HG02885 (cell line): Measurements from ENCODE around the gene JSRP1.
A peak's percentile ranks its signal among the peaks of the same experiment; 100 is the strongest.
"Not testable (repeated sequence)": the region's sequence is repeated elsewhere in the genome, so short reads cannot be mapped to it uniquely, and the experiment has no call there.

Source experiments
- ATAC-seq: cut with Tn5 transposase; IDR thresholded peaks from one replicate; pipeline ENCODE4 v1.9.1; 2021; ENCODE audit warnings: mild to moderate bottlenecking; ENCODE audit not compliant: unreplicated experiment, poor library complexity

Gene JSRP1

DNA sequence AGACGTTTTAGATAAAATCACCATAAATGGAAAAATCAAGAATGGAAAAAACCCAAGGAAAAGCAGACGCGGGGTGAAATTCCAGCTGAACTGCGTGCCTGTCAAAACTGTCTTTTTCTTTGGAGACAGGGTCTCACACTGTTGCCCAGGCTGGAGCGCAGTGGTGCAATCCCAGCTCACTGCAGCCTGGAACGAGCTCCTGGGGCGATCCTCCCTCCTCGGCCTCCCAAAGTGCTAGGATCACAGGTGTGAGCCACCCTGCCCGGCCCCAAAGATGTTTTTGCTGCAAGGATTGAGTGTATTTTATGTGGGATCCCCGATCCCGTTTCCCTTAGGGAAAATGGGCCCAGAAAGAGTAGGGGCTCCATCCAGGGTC lies 26.6 kb upstream of the JSRP1 start:
- ATAC-seq: no peak

DNA sequence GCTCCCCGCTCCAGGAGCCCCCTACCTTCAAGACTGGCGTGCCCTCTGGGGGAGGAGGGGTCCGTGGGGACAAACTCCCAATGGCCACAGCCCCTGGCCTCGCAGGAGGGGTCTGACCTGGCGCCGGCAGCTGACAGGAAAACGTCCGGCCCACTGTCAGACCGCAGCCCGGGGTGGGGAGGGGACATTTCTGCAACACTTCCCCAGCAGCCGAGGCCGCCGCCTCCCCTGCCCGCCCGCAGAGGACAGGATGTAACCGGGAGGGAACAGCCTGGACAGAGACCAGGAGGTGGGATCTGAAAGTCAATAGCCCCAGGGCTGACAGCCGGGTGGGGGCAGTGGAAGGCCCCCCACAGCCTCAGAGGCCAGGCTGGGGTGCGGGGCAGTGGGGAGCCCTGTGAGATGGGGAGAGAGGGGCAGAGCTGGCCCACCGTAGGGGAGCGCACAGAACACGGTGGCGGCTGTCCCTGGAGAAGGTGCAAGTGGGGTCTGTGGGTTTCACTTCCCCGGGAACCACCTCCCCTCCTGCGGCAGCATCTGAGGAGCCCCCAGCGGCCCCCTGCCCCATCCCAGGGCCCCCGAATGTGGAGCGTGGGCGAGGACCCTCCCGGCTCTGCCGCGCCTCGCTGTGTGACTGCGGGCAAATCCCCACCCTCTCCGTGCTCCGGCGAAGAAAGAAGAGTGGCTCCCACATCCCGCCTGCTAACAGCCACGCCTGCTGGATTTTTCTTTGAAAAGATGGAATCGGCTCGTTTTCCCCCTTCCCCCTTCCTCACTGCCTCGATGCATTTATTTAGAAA lies 26.0 kb upstream of the JSRP1 start, which contains the start of gene PEAK3:
Gene PEAK3, minus strand, starts transcription at position 114 of the 800 bp plus-strand sequence. CDS start 1,244 bp downstream, outside the sequence.
- ATAC-seq: no peak

DNA sequence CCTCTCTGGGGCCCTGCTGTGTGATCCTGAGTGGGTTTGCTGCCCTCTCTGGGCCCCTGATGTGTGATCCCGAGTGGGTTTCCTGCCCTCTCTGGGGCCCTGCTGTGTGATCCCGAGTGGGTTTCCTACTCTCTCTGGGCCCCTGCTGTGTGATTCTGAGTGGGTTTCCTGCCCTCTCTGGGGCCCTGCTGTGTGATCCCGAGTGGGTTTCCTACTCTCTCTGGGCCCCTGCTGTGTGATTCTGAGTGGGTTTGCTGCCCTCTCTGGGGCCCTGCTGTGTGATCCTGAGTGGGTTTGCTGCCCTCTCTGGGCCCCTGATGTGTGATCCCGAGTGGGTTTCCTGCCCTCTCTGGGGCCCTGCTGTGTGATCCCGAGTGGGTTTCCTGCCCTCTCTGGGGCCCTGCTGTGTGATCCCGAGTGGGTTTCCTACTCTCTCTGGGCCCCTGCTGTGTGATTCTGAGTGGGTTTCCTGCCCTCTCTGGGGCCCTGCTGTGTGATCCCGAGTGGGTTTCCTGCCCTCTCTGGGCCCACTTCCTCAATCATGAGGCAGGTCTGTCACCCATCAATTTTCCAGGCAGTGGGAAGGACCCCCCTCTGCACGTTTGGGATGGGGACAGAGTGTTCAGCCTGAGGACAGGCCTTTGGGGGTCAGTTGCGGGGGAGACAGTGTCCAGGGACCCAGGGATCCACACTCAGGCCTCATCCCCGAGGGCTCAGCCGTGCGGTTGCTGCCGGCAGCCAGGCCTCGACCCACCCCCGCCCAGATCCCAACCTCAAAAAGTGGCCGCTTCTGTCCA lies 25.2 kb upstream of the JSRP1 start:
- not testable (repeated sequence) for ATAC-seq

DNA sequence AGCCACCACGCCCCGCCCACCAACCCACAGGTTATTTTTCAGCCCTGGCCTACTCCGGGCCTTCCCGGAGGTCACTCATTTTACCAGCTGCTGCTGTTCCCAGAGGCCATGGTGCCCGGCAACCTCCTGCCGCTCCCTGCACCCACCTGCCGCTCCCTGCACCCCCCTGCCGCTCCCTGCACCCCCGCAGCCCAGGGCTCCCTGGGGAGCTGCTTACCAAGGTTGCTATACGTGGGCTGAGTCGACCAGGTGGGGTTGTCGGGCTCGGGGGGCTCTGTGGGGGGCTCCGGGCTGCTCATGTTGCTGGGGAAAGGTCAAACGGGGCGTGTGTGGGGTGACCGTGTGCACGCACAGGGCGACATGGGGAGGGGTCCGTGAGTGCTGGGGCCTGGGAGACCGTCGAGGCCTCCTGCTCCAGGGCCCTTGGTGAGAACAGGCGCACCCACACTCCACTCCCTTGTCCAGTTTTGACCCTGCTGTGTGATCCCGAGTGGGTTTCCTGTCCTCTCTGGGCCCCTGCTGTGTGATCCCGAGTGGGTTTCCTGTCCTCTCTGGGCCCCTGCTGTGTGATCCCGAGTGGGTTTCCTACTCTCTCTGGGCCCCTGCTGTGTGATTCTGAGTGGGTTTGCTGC lies 24.5 kb upstream of the JSRP1 start:
- ATAC-seq: no peak

DNA sequence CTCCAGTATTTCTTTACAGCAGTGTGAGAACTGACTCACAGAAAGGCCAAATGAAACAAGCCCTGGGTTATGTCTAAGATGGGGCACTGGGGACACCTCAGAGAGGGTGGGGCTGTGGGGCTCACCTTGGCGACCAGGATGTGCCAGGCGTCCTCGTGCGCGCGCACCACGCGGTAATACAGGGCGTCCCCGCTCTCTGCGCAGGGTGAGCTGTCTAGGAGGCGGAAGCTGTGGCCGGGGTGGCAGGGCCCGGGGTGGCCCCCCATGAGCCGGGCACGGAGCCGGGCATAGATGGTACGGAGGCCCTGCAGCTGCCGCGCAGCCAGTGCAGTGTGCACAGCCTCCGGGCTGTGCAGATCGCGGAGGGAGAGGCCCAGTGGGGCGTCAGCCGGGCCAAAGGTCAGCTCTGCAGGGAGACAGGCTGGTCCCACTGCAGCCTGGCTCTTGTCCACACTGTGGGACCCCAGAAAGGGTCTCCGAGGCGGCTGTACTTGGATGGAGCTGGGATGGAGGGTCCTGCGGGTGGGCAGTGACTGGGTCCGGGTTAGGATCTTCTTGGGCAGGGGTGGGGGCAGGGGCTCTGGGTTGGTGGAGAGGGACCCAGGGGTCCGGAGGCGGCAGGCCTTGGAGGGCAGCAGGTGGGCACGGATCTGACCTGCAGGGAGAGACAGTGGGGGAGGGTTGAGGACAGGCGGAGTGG lies 22.4 kb upstream of the JSRP1 start:
- no peak for ATAC-seq

DNA sequence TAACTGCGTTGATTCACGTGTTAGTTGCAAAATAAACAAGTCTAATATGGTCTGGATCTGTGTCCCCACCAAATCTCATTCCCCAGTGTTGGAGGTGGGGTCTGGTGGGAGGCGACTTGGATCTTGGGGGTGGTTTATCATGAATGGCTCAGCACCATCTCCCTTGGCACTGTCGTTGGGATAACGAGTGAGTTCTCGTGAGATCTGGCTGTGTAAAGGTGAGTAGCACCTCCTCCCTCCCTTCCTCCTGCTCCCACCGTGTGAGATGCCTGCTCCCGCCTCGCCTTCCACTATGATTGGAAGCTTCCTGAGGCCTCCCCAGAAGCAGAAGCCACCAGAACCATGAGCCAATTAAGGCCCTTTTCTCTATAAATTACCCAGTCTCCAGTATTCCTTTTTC lies 20.9 kb upstream of the JSRP1 start:
- ATAC-seq: no peak

DNA sequence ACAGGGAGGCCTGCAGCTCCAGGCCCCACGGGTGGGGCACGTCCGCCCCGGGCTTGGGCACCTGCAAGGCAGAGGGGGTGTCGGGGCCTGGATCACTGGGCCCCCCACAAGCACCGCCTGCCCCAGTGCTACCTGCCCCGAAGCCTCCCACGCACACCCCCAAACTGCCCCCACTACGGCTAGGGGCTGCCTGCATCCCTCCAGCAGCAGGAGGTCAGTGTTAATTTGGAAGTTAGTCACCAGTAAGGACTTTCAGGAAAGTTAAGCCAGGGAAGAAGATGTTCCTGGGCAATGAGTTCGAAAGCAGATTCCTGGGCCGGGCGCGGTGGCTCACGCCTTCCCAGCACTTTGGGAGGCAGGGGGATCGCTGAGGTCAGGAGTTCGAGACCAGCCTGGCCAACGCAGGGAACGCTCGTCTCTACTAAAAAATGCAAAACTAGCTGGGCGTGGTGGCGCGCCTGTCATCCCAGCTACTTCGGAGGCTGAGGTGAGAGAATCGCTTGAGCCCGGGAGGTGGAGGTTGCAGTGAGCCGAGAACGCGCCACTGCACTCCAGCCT lies 20.3 kb upstream of the JSRP1 start:
- no peak for ATAC-seq

DNA sequence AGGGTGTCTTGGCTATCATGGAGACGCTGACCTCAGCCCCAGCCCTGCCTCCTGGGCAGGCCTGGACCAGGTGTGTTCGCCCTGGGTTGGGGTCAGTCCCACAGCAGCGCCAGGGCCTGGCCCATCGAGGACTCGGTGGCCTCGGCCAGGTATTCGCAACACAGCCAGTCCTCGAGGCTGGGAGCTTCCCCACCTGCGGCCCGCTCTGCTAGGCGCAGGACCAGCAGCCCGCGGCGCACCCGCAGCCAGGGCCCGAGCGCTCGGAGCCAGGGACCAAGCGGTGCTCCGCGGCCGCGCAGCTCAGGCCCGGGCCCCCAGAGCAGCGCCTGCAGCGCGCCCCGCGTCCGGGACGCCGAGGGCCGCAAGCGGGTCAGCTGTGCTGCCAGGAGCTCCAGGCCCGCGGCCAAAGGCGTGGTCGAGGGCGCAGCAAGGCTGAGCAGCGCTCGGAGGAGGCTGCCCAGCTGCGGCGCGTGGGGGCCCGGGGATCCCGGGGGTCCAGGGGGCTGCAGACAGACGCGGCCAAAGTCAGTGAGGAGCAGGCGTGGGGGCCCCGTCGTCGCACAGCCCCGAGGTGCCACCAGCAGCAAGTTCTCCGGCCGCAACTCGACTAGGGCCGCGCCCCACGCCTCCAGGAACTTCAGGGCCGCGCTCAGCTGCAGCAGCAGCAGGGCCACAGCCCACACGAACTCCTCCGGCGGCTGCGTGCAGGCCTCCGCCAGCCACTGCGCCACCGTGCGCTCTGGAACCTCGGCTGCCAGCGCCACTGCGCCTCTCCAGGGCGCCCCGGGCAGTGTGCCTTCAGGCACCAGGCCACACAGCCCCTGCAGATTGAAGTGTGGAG lies 19.6 kb upstream of the JSRP1 start:
- ATAC-seq: no peak

DNA sequence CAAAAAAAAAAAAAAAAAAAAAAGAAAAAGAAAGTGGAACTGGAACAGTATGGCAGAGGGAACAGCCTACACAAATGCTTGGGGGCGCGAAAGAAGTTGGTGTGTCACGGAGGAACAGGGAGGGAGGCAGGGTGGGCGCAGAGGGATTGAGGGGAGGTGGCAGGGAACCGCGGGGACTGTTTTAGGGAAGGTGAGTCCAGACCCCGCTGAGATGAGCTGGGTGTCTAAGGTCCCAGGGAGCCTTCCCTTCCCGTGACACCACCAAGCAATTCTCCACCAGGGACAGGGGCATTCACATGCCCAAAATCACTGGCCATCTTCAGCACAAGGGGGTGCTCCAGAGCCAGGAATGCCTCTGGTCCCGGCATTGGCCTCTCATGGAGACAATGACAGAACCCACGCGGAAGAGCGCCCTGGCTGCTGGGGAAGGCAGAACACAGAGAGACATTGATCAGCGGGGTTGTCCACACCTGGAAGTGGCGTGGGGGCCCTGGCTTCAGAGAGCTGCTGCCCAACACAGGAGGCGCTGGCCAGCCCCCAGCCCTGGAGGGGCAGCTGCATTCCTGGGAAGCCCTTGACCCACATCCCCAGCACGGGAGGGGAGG lies 18.8 kb upstream of the JSRP1 start:
- ATAC-seq: no peak

DNA sequence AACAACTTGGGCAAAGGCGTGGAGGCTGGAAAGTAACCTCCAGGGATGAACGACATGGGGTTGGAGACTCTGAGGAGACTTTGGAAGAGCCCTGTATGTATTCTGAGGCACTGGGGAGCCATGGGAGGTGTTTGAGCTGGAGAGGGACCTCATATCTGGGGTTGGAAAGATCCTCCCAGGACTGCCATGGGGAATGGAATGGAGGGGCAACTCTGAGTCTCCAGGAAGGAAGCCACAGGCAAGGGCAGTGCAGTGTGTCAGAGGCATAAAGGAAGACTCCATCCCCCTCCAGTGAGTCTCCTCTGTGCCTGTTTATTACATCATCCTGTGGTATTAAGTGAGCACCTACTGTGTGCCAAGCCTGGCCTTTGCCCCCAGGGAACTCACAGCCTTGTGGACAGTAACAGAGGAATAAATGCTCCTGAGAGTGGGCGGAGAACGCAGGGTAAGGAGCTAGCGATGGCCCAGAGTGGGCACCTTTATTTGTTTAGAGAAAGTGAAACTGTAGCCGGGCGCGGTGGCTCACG lies 18.0 kb upstream of the JSRP1 start:
- ATAC-seq: no peak

DNA sequence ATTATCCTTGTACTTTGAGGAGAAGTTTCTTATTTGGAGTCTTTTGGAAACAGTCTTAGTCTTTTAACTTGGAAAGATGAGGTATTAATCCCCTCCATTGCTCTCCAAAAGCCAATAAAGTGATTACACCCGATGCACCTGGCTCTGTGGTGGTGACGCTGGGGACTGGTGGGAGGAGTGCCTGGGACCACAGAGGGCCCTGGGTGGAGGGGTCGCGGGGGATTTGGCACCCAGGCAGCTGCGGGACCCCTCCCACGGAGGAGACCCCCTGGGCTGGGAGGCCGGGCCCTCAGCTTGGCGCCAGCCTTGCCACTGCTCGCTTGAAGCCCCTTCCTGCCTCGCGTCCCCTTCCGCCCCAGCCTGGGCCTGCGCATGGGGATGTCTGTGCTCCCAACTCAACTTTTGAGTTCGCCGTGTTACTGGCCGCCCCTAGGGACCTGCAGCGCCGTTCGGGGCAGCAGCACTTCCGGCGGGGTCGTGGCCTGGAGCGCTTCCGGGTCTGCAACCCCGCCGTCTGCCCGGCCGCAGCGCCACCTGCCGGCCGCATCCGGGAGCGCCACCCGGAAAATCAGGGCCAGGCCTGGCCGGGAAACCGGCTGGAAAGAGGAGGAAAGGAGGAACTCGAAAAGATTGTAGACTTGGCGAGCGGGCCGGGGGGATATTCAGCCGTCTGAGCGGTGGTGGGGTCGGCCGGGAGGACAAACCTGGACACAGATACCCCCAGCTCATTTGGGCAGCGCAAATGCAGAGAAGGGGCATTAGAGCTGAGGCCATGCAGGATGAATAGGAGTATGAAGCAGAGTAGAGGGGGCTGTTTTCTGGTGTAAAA lies 17.4 kb upstream of the JSRP1 start:
- ATAC-seq: peak; percentile 25

DNA sequence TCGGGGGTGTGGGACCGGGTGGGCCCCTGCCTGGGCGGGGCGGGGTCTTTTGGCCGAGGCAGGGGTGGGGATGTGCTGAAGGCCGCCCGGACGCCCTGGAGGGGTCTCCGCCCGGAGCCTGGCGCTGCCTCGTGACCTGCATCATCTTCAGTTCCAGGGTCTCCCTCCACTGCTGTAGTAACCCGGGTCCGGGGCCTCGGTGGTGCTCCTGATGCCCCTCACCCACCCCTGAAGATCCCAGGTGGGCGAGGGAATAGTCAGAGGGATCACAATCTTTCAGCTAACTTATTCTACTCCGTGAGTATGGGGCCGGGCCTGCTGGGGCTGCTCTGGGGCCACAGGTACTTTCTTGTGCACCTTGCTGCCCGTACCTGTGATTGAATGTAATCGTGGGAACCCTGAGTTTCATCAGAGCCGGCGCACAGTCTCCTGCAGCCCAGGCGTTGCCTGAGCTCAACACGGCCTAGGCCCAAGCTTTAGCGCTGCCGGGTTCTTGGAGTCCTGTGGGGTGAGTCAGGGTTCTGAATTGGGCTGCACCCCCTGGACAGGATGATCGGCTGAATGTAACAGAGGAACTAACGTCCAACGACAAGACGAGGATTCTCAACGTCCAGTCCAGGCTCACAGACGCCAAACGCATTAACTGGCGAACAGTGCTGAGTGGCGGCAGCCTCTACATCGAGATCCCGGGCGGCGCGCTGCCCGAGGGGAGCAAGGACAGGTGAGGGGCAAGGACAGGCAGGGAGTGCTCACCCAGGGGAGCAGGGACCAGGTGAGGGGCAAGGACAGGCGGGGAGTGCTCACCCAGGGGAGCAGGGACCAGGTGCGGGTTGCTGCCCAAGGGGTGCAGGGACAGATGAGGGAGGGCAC lies 15.3 kb upstream of the JSRP1 start:
- ATAC-seq: no peak

DNA sequence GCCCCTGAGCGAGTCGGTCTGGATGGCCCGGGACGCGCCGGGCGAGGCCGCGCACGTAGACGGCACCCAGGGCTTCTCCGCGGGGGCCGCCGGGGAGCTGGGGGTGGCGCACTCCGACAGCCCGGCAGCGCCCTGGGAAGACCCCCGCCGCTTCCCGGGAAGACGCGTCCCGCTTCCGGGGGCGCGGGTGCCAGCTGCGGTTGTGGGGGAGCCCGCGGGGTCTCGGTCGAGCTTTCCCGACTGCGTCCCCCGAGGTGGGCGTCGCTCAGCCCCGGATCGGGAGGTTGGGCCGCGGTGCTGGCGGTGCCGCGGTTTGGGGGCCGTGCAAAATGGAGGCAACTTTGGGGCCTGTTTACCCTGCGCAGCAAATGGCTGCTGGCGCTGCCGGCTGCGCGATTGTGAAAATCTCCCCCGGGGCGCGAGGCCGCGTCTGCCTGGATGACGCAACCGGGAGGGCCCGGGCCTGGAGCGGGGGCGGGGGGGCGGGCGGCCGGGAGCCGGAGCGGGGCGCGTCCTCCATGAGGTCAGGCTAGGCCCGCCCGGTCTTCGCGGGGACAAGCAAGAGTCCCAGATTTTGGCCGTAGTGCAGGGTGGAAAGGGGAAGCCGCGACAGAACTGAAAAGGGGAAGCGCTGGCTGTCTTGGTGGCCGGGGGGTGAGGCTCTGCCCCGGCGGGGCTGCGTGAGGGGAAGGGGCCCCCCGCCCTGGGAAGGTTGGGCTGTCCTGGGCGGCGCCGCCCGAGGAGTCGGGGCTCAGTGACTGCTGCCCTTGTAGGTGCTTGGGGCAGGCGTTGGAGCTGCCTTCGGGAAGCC lies 14.4 kb upstream of the JSRP1 start:
- no peak for ATAC-seq

DNA sequence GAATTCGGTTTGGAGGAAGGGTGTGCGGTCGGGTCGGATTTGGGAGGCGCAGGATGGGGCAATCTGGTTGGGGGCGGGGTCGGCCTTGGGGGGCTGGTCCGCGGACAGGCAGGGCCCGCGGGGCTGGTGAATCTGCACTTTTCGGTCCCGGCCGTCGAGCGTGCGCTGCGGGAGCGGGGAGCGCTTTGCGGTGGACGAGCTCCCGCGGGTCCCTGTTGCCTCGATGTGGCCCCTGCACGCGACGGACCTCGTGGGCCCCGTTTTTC lies 13.9 kb upstream of the JSRP1 start:
- no peak for ATAC-seq

DNA sequence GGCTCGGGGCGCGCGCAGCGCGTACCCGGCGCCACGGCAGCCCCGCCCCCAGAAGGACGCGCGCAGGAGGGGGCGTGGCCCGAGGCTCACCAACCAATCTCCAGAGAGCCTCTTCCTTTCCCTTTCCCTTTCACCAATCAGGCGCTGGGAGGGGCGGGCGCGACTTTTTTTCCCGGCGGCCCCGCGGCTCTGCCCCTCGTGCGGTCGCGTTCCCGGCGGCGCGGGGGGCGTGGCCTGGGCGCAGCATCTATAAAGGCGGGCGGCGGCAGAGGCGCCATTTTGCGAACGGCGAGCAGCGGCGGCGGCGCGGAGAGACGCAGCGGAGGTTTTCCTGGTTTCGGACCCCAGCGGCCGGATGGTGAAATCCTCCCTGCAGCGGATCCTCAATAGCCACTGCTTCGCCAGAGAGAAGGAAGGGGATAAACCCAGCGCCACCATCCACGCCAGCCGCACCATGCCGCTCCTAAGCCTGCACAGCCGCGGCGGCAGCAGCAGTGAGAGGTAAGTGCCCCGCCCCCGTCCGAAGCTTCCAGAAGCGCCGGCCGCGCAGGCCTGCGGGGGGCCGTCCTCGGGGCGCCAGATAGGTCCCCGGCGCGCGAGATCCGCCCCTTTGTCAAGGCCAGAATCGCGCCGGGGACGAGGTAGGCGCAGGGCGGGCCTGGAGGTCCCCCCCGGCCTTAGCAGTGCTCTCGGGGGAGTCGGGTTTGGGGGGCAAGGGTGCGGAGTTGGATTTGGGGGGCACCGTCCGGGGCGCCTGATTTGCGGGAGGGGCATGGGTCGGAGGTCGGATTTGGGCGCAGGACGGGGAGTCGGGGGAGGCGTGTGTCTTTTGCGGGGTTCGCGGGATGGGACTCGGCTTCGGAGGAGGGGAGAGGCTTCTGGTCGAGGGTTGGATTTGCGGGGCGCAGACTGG lies 13.3 kb upstream of the JSRP1 start:
- ATAC-seq: peak; percentile 74
